Stimulated activated CD4-positive, alpha-beta T cell treated with anti-CD3 and anti-CD28 coated beads, Interleukin-4, amount 100 ng/mL, for 24 hours (primary cell): Measurements from ENCODE around the gene EPHA4.
A peak's percentile ranks its signal among the peaks of the same experiment; 100 is the strongest.

Source experiments
- DNase-seq: peaks from one replicate; pipeline ENCODE4 v3.0.0-alpha.2; 2020

The EPHA4 gene

DNA sequence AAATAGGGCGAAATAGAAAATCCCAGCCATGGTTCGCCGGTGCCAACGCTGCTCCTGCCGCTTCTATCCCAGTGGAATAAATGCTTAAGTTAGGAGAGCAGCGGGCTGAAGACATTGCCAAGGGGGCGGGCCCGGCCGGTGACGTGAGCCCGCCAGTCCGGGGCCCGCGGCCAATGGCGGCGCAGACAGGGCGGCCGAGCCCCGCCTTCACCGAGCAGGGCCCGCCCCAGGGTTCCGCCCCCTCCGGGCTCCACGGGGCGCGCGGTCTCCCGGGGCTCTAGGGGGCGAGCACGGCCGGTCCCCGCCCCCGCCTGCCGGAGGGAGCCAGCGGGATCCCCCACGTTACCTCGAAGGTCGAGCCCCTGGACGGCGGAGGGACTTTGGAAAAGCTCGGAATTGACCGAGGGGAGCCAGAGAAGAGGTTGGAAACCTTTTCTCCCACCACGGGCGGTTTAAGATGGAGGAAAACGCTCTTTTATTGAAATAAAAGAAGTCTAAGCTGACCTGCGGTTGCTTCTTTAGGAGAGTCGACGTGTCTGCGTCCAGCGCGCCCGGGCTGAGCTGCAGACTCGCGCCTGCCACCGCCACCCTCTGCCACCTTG lies at the start of gene EPHA4:
Gene EPHA4, minus strand, starts transcription at position 86 of the 602 bp plus-strand sequence. Its CDS starts 56 bp downstream, at position 30.
- DNase-seq = peak; percentile 80

GRCh38 chr2:221618007-221618406 lies 45.9 kb upstream of the EPHA4 start:
- no peak for DNase-seq

GRCh38 chr2:221616561-221616960 lies 44.5 kb upstream of the EPHA4 start:
- DNase-seq = no peak

DNA sequence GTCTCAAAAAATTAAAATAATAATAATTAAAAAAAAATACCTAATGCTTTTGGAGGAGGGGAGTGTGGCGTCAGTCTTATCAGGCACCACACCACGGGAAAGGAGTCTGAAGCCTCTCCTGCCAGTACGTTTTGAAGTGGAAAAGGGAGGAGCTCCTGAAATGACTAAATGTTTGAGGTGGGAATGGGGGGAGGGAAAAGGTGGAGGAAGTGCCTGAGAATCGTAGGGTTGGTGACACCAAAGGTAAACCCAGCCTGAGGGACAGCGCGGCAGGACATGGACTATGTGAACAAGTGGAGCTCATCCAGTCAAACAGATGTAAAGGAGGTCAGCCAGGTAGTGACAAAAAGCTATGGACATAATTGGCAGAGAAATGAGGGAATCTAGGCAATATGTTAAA lies 42.2 kb upstream of the EPHA4 start:
- DNase-seq = no peak

DNA sequence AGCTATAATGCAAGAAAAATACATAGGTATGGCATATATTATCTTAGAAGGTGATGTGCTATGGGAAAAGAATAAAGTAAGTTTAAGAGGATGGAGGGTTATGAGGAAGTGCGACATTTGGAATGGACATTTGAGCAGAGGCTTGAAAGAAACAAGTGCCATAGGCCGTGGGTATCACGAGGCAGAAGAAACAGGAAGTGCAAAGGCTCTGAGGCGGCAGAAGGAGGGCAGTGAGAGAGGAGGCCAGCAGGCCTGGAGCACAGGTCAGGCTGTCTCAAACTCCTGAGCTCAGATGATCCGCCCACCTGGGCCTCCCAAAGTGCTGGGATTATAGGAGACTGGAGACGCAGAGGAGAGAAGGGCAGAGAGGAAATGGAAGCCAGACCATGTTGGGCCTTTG lies 40.7 kb upstream of the EPHA4 start:
- no peak for DNase-seq

DNA sequence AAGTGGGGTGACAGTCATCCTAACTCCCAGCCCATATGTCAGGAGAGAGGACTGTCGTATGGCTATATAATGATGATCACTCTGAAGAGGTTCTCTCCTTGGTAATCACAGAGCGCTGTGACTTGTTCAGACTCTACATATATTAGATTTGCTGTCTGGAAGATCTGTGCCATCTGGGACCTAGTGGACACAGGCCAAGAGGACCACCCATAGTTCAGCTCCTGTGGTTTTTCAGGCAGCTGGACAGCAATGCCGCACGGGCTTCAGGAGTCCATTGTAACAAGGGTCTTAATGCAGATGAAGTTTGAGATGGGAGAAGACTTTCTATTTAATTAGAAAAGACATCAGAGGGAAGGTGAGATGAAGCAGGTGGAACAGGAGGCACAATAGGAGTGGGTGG lies 40.1 kb upstream of the EPHA4 start:
- no peak for DNase-seq

DNA sequence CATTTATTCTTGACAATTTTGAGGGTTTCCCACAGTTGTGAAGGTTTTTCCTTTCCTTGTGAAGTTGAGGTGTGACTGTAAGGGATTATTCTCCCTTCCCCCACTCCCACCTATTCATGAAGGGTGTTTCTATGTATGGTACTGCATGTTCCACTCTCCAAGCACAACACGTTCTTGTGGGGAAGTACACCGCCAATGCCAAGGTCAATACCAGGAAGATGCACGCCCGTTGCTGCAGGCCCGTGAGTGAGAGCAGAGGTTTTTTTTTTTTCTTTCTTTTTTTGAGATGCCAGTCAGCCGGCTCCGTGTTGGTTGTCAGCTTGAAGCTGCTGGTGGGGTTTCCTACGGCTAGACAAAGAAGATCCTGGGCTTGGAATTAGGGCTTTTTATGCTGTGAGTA lies 38.6 kb upstream of the EPHA4 start:
- no peak for DNase-seq

GRCh38 chr2:221610255-221610654 lies 38.2 kb upstream of the EPHA4 start:
- DNase-seq = no peak

- DNase-seq = no peak
Observed at GRCh38 chr2:221608442-221608841, 36.3 kb upstream of the EPHA4 start.

- DNase-seq = no peak
Observed at GRCh38 chr2:221606424-221606823, 34.3 kb upstream of the EPHA4 start.

- no peak for DNase-seq
Observed at GRCh38 chr2:221605751-221606240, 33.7 kb upstream of the EPHA4 start.

DNA sequence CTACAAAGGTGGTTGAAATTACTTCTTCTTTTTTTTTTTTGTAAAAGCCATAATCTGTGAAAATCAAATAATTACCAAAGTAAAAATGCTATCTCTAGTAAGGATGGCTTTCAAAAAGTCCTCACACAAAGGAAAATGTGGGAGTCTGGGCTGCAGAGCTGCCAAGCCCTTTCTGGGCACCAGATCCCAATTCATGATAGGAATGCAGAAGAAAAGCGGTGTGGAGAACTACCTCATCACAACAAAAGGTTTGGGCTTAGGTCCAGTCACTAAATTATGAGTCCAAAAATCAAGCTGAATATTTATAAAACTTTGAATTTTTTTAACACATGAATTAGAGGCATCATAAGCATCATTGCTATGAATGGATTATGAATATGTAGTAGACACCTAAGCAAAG lies 30.8 kb upstream of the EPHA4 start:
- DNase-seq = no peak

DNA sequence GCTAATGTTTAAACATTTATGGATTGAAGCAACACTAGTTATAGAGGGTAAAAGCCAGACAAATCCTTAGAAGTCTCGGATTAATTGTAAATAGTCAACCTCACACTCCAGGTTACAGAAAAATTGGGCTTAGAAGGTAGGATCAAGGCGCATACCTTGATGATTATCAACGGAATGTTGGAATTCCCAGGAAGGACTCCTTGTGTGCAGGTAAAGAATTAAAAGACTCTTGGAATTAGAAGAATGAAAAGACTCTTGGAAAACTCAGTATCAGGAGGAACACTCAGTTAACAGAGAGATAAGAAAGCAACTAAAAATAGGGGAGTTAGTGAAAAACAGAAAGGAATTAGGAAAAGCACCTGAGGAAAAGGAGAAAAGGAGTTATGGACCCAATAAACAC lies 29.3 kb upstream of the EPHA4 start:
- no peak for DNase-seq

DNA sequence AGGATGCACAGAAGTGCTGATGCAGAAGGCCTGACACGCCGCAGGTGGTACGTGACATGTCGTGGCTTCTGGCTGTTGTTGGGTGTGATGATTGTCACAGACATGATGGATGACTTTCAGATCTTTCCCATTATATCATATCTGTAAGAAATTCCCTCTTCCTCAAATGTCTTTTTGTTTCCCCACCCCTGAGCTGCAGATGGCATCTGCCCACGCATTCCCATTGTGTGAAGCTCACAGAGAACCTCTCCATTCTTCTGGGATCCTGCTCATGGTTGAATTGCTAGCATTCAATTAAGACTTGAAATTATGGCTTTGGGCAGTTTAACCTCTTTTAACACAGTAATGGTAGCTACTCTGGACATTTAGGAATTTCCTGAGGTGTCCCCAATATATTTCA lies 28.3 kb upstream of the EPHA4 start:
- DNase-seq = no peak

- no peak for DNase-seq
Observed at GRCh38 chr2:221596192-221596591, 24.1 kb upstream of the EPHA4 start.

GRCh38 chr2:221590861-221591365 lies 18.8 kb upstream of the EPHA4 start:
- no peak for DNase-seq

DNA sequence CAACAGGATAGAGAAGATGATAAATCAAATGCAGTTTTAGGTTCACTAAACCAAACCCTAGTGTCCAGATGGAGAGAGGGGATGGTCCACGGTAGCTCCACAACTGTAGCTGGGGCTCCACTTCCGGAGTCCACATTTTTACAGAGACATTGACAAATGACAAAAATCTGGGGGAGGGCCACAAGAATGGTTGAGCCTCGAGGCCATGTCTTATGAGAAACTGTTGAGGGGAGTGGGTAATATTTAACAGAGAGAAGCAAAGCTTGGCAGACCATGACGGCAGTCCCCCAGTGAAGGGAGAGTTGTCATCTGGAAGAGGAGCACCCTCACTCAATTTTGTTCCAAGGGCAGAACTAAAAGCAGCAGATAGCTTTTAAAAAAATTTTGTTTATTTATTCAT lies 17.6 kb upstream of the EPHA4 start:
- no peak for DNase-seq

DNA sequence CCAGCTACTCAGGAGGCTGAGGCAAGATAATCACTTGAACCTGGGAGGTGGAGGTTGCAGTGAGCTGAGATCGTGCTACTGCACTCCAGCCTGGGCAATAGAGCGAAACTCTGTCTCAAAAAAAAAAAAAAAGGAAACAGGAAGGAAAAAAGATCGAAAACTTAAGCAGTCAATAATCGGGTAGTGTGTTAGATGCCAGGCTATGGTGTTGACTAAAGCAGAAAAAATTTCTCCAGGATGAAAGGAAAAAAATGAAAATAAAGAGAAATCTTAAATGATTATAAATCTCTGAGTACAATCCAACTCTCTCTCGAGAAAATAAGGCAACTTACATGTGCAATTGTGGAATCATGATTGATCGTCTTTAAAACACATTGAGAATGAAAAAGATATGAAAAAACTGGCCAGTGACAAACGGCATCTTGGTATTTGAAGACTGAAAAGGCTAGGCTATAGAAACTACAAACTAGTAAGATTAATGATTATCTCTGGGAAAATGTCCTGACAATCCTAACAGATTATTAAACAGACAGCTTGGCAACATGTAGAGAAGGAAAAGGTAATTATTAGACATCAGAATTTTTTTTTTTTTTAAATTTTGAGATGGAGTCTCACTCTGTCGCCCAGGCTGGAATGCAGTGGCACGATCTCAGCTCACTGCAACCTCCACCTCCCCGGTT lies 16.3 kb upstream of the EPHA4 start:
- no peak for DNase-seq

DNA sequence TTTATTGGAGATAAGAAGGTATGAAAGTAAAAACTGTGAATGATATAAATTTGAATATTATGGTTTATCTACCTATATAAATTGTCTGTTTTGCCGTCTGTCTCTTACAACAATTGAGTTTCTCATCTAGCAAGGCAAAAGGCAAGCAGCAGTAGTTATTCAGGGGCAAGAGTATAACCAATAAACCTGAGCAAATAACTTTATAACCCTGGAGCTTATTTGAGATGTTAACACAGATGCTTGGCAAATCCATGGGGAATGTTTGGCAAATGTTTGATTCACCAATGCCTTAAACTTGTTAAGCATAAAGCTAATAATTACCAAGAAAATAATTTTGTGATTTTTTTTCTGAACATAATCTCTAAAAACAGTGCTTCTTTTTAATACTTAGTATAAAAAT lies 9.9 kb upstream of the EPHA4 start:
- DNase-seq = no peak

GRCh38 chr2:221574231-221574570 lies 2.1 kb upstream of the EPHA4 start:
- no peak for DNase-seq

GRCh38 chr2:221573430-221574230 lies 1.5 kb upstream of the EPHA4 start:
- DNase-seq = peak; percentile 83

- DNase-seq = peak; percentile 27
Observed at GRCh38 chr2:221572821-221573429, 821 bp upstream of the EPHA4 start.

DNA sequence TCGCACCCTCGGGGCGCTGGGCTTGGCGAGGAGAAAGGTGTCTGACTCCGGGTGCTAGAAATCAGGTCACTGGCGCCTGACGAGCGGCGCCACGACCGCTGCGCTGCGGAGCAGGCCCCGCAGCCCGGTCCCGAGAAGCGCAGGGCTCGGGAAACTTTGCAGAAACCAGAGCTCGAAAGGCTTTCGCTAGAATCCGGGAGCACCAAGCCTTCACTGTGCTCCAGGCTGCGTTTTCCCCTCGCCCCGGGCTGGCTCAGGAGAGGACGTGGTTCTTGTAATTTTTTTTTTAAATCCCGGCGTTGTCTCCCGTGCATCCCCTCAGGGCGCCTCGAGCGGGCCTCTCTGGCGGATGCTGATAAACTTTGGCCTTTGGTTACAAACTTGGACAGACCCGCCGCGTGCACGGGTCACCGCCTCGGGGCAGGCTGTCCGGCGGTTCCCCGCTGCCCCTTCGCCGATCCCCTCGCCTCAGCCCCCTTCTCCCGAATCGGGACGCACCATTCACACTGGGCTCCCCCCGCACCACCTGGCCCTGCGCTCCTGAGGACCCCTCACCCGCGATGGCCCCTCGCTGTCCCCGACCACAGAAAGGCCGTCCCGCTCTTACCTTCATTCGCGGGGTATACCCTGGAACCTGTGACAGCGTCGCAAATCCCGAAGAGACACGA lies 419 bp downstream of the EPHA4 start:
- DNase-seq = peak; percentile 17
